ENCODE results near the gene IL27RA. TPM values are rescaled to one million over a fixed set of nuclear protein-coding genes. Genes with fewer than 3 reads are reported as not detected.
"Not testable (repeated sequence)": the region's sequence is repeated elsewhere in the genome, so short reads cannot be mapped to it uniquely, and the experiment has no call there.

IL27RA gene
- total RNA-seq, 1 donor from 2014 or later: 5.0 TPM

- peak; percentile 99 for DNase-seq (ENCODE audit: low read depth, low spot score)
- H3K36me3 Mint-ChIP-seq (ENCODE audit: low read depth): no peaks in the 10 kb centered on the region
- H3K4me3 Mint-ChIP-seq: peak within 1 kb of the TSS; percentile 96
- no peaks in the 10 kb centered on the region for H3K27me3 Mint-ChIP-seq (ENCODE audit: low read depth)
- TF ChIP-seq CTCF (conservative IDR thresholded peaks at IDR 0.05): no peak
- peak within 1 kb of the TSS; percentile 99 for H3K27ac Mint-ChIP-seq (ENCODE audit: unreplicated experiment)
- H3K4me1 Mint-ChIP-seq: peaks cover 17% of the 10 kb centered on the region
- no peaks in the 10 kb centered on the region for H3K9me3 Mint-ChIP-seq
Observed at GRCh38 chr19:14006085-14006765, 25.3 kb upstream of the IL27RA start, which contains the start of gene RFX1. Gene RFX1 (minus strand): TSS chr19:14006320. CDS start chr19:13993843, 12,477 bp downstream.

- peak overlapping the region; percentile 96 for H3K4me3 Mint-ChIP-seq
- H3K27ac Mint-ChIP-seq (ENCODE audit: unreplicated experiment): peak overlapping the region; percentile 99
- H3K36me3 Mint-ChIP-seq (ENCODE audit: low read depth): no peaks in the 10 kb centered on the region
- H3K4me1 Mint-ChIP-seq: peaks cover 17% of the 10 kb centered on the region
- H3K27me3 Mint-ChIP-seq (ENCODE audit: low read depth): no peaks in the 10 kb centered on the region
- peak; percentile 90 for DNase-seq (ENCODE audit: low read depth, low spot score)
- TF ChIP-seq CTCF (conservative IDR thresholded peaks at IDR 0.05): no peak
- H3K9me3 Mint-ChIP-seq: no peaks in the 10 kb centered on the region
Observed at GRCh38 chr19:14006766-14007562, 24.6 kb upstream of the IL27RA start.

GRCh38 chr19:14012378-14012915, 19.1 kb upstream of the IL27RA start:
- Mint-ChIP-seq H3K27ac (ENCODE audit: unreplicated experiment) (no peak overlapping the region), H3K27me3 (ENCODE audit: low read depth) (no peaks in the 10 kb centered on the region), H3K36me3 (ENCODE audit: low read depth) (no peaks in the 10 kb centered on the region), H3K4me1 (no peaks in the 10 kb centered on the region), H3K9me3 (no peaks in the 10 kb centered on the region), H3K4me3 (no peak overlapping the region)
- no peak for DNase-seq (ENCODE audit: low read depth, low spot score)
- TF ChIP-seq CTCF (conservative IDR thresholded peaks at IDR 0.05): no peak

- DNase-seq (ENCODE audit: low read depth, low spot score): no peak
- no peaks in the 10 kb centered on the region for H3K36me3 Mint-ChIP-seq (ENCODE audit: low read depth)
- no peak overlapping the region for H3K4me3 Mint-ChIP-seq
- no peaks in the 10 kb centered on the region for H3K27me3 Mint-ChIP-seq (ENCODE audit: low read depth)
- no peaks in the 10 kb centered on the region for H3K9me3 Mint-ChIP-seq
- TF ChIP-seq CTCF (conservative IDR thresholded peaks at IDR 0.05): no peak
- no peak overlapping the region for H3K27ac Mint-ChIP-seq (ENCODE audit: unreplicated experiment)
- no peaks in the 10 kb centered on the region for H3K4me1 Mint-ChIP-seq
Observed at GRCh38 chr19:14015524-14016035, 16.0 kb upstream of the IL27RA start.

- no peak overlapping the region for H3K4me3 Mint-ChIP-seq
- no peaks in the 10 kb centered on the region for H3K9me3 Mint-ChIP-seq
- no peaks in the 10 kb centered on the region for H3K27me3 Mint-ChIP-seq (ENCODE audit: low read depth)
- TF ChIP-seq CTCF (conservative IDR thresholded peaks at IDR 0.05): no peak
- H3K36me3 Mint-ChIP-seq (ENCODE audit: low read depth): no peaks in the 10 kb centered on the region
- no peak overlapping the region for H3K27ac Mint-ChIP-seq (ENCODE audit: unreplicated experiment)
- H3K4me1 Mint-ChIP-seq: peaks cover 6% of the 10 kb centered on the region
- DNase-seq (ENCODE audit: low read depth, low spot score): no peak
Observed at GRCh38 chr19:14019100-14019499, 12.5 kb upstream of the IL27RA start.

- H3K27ac Mint-ChIP-seq (ENCODE audit: unreplicated experiment); H3K27me3 Mint-ChIP-seq (ENCODE audit: low read depth); H3K36me3 Mint-ChIP-seq (ENCODE audit: low read depth); H3K4me3 Mint-ChIP-seq; H3K4me1 Mint-ChIP-seq; H3K9me3 Mint-ChIP-seq; DNase-seq (ENCODE audit: low read depth, low spot score): not testable (repeated sequence)
Observed at GRCh38 chr19:14019739-14020138, 11.8 kb upstream of the IL27RA start.

All from neural crest cell (in vitro differentiated cells).